ENCODE measurements around the gene ASIC3.

Gene ASIC3

GRCh38 chr7:151075978-151076426, 27.7 kb downstream of the ASIC3 start:
- no peak for DNase-seq

DNA sequence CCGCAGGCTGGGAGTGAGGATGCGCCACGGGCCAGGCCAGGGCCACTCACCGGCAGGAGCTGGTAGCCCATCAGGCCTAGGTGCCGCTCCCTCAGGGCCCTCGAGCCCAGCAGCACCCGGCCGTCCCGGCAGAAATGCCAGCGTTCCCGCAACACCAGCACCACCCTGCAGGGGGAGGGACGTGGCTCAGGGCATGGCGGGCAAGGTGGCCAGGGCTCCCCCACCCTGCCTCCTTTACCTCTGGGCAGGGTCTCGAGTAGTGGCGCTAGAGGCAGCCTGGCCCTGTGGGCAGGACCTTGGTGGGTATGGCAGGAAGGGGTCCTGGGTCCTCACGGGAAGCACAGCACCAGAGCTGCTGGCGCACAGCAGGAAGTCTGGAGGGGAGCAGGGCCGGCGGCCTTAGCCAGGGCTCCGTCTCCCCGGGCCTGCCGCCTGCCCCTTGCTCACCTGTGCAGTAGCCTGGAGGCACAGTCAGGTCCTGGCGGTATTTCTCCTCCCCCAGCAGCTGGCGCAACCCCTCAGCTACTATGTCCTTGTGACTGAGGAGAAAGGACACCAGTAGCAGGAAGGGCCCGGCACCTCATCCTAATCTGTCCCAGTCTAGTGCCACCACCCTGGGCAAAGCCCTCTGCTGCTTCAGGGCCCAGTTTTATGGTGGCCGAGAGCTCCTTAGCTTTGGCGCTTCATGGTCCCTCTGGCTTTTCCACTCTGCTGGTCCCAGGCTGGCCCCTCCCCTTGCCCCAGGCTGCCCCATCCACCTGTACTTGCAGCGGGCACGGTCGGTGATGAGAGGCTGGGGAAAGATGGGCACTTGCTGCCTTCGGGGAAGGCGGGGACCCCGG, 28.8 kb downstream of the ASIC3 start:
- peak; percentile 8 for DNase-seq

DNA sequence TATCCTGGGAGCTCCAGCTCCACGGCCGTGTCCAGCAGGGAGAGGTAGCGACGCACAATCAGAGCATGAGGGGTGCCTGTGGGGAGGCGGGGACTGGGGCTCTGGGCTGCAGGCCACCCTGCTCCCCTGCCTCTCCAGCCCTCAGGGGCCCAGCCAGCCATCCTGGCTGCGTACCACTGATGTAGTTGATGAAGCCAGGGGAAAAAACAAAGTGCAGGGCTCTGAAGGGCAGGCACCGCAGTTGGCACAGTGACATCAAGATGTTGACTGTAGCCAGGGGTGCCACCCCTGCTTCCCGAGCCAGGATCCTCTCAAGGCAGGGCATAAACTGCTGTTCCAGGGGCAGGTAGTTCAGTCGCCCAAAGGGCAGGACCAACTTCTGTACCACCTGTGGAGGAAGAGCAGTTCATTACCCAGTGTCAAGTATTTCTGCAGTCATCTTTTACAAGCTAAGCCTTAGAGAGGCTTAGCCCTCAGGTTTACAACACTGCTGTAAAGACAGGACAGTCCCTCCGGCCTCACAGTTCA, 29.4 kb downstream of the ASIC3 start:
- DNase-seq: no peak

GRCh38 chr7:151078233-151079040, 30.1 kb downstream of the ASIC3 start:
- DNase-seq: no peak

DNA sequence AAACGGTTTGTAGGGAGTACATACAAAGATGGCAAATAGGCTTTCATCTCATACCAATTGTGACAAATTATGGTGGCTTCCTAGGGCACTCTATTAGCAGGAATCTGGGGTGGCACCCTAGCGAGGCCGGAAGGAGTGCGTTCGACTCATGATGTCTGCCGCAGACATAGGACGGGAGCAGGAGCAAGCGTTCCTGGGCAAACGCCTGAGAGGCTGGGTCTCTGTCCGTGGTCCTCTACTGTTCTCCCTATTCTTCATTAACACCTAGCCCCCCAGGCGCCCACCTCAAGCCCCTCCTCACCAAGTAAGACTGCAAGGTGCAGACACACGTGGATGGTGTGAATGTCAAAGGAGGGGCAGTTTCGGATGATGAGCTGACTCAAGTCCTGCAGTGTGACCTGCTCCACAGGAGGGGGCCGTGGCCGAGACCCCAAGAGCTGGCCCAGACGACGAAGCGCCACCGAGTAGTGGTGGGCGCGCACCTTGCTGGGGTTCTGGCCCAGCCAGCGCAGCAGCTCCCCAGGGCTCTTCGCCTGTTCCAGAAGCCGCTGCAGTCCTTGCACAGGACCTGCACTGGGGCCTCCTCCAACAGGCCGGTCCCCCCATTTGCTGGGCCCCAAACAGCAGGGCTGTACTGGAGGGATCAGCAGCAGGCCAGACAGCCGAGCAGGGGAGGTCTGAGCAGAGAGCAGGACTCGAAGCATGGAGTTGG, 31.0 kb downstream of the ASIC3 start:
- DNase-seq: no peak

GRCh38 chr7:151080067-151080521, 31.8 kb downstream of the ASIC3 start:
- DNase-seq: peak; percentile 7

GRCh38 chr7:151080522-151081169, 32.3 kb downstream of the ASIC3 start, which contains the start of gene FASTK:
Gene FASTK (minus strand): TSS chr7:151080809. CDS start chr7:151080766, 43 bp downstream.
- DNase-seq: peak; percentile 88

- peak; percentile 12 for DNase-seq
Measured at GRCh38 chr7:151081170-151082101, 33.1 kb downstream of the ASIC3 start.

DNA sequence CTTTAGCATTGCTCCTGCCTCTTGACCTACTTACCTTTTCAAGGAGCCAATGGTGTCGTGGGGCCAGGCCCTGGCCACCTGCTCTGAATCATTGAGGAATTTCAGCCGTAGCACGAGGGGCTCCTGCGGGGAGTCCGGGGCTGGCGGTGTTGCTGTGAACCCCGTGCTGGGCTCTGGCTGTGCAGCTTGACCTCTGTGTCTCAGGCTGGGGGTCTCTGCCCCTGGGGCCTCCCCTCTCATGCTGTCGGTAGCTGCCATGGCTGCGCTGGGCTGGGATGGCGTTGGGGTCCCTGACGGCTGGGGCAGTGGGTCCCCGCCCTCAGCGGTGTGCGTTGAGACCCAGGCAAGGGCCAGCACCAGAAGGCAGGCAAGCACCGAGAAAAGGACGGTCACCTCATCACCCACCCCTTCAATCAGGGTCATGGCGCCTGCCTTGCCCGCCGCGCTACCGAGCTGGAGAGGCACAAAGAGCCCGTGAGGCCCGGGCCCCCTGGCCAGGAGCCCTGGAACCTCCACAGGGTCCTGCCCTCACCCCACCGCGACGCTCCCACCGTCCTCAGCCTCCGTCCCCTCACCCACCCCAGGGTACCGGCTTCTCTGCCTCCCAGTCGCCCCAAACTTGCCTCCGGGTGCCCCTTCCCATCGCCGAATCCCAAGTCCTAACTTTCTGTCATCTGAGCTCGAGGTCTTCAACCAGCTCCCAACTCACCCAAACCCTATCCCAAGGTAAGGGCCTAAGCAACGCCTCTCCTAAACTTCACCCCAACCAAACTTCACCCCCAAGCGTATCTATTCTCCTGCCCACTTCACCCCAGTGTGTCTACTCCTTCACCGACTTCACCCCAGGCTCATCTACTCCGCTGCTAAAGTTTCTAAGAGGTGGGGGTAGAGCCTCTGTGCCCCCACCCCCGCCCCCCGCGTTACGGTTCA, 34.1 kb downstream of the ASIC3 start:
- DNase-seq: no peak

- peak; percentile 74 for DNase-seq
Measured at GRCh38 chr7:151083071-151083823, 34.9 kb downstream of the ASIC3 start, which contains the start of gene TMUB1. Gene TMUB1 (minus strand): TSS chr7:151083493. CDS start chr7:151082563, 930 bp downstream.

GRCh38 chr7:151083824-151084160, 35.5 kb downstream of the ASIC3 start:
- DNase-seq: no peak

DNA sequence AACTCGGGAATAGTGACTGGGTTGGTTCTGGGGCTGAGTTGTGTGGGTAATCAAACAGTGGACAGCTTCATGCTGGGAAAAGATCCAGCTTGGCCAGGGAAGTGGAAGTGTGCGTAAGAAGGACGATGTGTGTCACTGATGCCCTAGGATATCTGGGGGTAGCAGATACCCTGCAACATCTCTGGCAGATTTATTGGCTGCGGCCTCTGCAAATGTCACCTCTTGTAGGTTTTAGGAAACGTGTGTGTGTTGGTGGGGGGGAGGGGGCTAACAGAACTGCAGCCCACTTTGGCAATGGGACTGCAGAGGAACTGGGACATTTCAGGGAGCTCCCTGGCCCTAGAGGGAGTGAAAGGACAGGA, 37.0 kb downstream of the ASIC3 start:
- no peak for DNase-seq

GRCh38 chr7:151085691-151086620, 37.6 kb downstream of the ASIC3 start, which contains the start of gene AGAP3:
Gene AGAP3 (plus strand): TSS chr7:151086475. CDS start chr7:151086742, 267 bp downstream.
- peak; percentile 69 for DNase-seq

GRCh38 chr7:151086802-151087244, 38.5 kb downstream of the ASIC3 start:
- no peak for DNase-seq

GRCh38 chr7:151087245-151088018, 39.1 kb downstream of the ASIC3 start:
- peak; percentile 4 for DNase-seq

GRCh38 chr7:151088019-151088855, 39.9 kb downstream of the ASIC3 start:
- DNase-seq: peak; percentile 5
